Hepatocyte (in vitro differentiated cells): ENCODE results near the gene SYNGR3.

ENCODE experiments used
- EZH2 ChIP-seq: fragments of 200-600 bp; sonication (generic); IDR thresholded peaks from 2 replicates; pipeline ENCODE4 v1.6.1; 2016; ENCODE audit warnings: antibody characterized with exemption, mild to moderate bottlenecking, borderline replicate concordance
- EZH2phosphoT487 ChIP-seq: fragments of 200-600 bp; sonication (generic); IDR thresholded peaks from one replicate; pipeline ENCODE4 v1.6.1; 2018; ENCODE audit warnings: antibody characterized with exemption, mild to moderate bottlenecking, low read depth, moderate library complexity; ENCODE audit not compliant: unreplicated experiment, severe bottlenecking
- TF ChIP-seq, protein P1 (sequence below): fragments of 200-600 bp; sonication (generic); IDR thresholded peaks from 2 replicates; pipeline ENCODE4 v1.5.1; 2016; ENCODE audit warnings: antibody characterized with exemption, mild to moderate bottlenecking; ENCODE audit not compliant: poor library complexity

DNA sequence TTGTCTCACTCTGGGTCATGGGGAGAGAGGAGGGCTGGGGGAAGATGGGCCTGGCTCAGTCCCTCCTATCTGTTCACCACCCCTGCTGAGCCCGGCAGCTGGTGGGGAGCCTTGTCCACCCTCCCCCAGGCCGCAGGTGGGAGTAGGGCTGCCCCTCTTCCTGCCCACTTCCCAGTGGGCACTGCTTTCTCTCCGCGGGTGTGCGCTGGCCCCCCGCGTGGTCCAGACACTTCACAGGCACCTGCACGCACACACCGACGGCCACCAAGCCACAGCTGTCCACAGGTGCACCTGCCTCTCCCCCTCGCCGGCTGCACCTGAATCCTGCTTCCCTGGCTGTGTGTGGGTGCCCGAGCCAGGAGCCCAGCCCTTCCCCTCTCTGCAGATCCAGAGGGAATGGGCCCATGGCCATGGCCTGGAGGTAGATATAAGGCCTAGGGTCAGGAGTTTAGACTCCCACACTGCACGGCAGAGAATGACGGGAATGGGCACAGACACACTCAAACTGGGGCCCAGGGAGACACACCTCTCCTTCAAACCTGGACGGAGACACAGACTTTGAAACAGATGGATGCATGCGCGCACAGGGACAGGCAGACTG lies 39.0 kb downstream of the SYNGR3 start:
- TF ChIP-seq, protein P1, sequence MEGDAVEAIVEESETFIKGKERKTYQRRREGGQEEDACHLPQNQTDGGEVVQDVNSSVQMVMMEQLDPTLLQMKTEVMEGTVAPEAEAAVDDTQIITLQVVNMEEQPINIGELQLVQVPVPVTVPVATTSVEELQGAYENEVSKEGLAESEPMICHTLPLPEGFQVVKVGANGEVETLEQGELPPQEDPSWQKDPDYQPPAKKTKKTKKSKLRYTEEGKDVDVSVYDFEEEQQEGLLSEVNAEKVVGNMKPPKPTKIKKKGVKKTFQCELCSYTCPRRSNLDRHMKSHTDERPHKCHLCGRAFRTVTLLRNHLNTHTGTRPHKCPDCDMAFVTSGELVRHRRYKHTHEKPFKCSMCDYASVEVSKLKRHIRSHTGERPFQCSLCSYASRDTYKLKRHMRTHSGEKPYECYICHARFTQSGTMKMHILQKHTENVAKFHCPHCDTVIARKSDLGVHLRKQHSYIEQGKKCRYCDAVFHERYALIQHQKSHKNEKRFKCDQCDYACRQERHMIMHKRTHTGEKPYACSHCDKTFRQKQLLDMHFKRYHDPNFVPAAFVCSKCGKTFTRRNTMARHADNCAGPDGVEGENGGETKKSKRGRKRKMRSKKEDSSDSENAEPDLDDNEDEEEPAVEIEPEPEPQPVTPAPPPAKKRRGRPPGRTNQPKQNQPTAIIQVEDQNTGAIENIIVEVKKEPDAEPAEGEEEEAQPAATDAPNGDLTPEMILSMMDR, result no peak
- no peak for TF ChIP-seq EZH2
- no peak for TF ChIP-seq EZH2phosphoT487
